Kidney epithelial cell (primary cell): Measurements from ENCODE around the gene ENC1. TPM values are rescaled to one million over a fixed set of nuclear protein-coding genes. Genes with fewer than 3 reads are reported as not detected.
A peak's percentile ranks its signal among the peaks of the same experiment; 100 is the strongest.

Experiments
- DNase-seq: peaks from one replicate; pipeline ENCODE4 v3.0.0-alpha.2; 2010; ENCODE audit warnings: low read depth
- H3K27me3 ChIP-seq: 2 replicates; pipeline ENCODE4 v1.6.0; 2011; ENCODE audit warnings: low read length; ENCODE audit not compliant: control insufficient read depth, insufficient read depth
- H3K36me3 ChIP-seq: 2 replicates; pipeline ENCODE4 v1.5.1; 2011; ENCODE audit warnings: low read length; ENCODE audit not compliant: control insufficient read depth, insufficient read depth
- H3K4me3 ChIP-seq: 2 replicates; pipeline ENCODE4 v1.5.1; 2011; ENCODE audit warnings: low read depth, mild to moderate bottlenecking, control low read depth, low read length
- total RNA-seq: library from RNA; depleted of rRNA; stranded (reverse); fragments of >200 nt; gene quantifications from 2 replicates; pipeline ENCODE4 v1.2.3, GENCODE V29; 2015
- TF ChIP-seq, protein P1 (sequence below): IDR thresholded peaks from 2 replicates; pipeline ENCODE4 v1.5.1; 2011; ENCODE audit warnings: mild to moderate bottlenecking, moderate library complexity, low read length, control low read depth, inconsistent platforms; ENCODE audit not compliant: insufficient read depth, poor library complexity, severe bottlenecking

Gene ENC1
- total RNA-seq, 1 donor from 2014 or later, result 72.5 TPM

DNA sequence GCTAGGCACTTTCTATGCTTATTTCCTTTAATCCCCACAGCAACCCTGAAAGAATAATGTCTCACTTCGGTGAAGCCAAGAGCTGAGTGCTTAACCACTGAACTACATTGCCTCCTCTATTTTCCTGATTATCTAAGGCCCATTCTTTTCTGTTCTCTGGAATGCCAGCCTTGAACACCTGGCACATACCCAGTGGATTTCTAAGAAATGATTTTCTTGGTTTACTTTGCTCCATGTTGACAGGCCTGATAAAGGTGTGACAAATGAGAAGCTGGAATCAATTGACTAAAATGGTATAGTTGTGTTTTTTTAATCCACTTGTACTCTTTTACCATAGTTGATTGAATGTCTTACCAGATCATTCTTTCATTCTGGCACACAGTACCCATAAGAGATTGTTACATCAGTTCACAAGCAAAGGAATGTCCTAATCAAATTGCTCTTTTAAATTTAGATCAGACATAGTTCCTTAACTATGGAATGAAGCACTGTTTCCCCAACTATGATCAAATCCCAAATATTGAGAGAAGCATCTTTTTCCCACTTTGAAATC, 9.0 kb upstream of the ENC1 start:
- DNase-seq, result no peak
- H3K27me3 ChIP-seq, result no peaks in the 10 kb centered on the region
- TF ChIP-seq, protein P1, sequence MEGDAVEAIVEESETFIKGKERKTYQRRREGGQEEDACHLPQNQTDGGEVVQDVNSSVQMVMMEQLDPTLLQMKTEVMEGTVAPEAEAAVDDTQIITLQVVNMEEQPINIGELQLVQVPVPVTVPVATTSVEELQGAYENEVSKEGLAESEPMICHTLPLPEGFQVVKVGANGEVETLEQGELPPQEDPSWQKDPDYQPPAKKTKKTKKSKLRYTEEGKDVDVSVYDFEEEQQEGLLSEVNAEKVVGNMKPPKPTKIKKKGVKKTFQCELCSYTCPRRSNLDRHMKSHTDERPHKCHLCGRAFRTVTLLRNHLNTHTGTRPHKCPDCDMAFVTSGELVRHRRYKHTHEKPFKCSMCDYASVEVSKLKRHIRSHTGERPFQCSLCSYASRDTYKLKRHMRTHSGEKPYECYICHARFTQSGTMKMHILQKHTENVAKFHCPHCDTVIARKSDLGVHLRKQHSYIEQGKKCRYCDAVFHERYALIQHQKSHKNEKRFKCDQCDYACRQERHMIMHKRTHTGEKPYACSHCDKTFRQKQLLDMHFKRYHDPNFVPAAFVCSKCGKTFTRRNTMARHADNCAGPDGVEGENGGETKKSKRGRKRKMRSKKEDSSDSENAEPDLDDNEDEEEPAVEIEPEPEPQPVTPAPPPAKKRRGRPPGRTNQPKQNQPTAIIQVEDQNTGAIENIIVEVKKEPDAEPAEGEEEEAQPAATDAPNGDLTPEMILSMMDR, result no peak
- no peak overlapping the region for H3K4me3 ChIP-seq
- H3K36me3 ChIP-seq, result no peaks in the 10 kb centered on the region

DNA sequence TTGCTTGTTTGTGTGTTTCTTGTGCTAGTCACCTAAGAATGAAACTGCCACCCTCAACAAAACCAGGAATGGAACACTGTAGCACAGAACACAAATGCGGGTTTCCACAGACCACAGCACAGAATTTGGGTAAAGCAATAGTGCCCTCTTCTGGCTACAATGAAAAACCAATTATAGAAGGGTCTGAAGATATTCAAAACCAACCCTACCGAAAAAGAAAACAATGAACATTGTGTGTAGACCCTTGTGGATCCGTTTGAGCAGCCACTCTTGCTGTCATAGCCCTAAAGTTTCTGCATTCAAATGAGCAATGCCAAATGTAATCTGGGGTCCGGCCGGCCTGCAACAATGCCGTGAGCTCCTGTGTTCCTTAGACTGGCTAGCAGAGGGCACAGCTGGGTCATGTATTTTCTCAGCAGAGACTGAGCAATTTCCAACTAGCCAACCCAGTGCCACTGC, 8.3 kb upstream of the ENC1 start:
- Histone ChIP-seq H3K4me3 (no peak overlapping the region), H3K36me3 (no peaks in the 10 kb centered on the region), H3K27me3 (no peaks in the 10 kb centered on the region)
- DNase-seq, result no peak
- TF ChIP-seq, protein P1, result peak; percentile 56

DNA sequence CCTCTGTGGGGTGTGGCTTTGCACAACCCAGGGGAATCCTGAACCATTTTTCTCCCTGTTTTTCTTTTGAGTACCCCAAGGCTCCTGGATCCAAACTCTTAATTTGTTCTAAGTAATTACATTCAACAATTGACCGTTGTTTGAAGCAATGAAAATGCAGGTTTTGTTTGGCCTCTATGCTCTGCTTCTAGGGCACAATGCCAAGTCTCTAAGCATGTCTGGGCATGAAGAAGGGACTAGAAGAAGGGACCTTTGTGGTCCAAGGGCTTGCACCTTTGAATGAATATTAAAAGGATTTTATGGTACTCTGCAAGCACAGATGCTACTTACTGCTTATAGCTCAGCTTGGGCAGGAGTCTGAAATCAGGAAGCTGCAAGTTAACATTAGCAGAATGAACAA, 6.6 kb upstream of the ENC1 start:
- TF ChIP-seq, protein P1, result no peak
- Histone ChIP-seq H3K36me3 (no peaks in the 10 kb centered on the region), H3K4me3 (no peak overlapping the region), H3K27me3 (no peaks in the 10 kb centered on the region)
- no peak for DNase-seq

DNA sequence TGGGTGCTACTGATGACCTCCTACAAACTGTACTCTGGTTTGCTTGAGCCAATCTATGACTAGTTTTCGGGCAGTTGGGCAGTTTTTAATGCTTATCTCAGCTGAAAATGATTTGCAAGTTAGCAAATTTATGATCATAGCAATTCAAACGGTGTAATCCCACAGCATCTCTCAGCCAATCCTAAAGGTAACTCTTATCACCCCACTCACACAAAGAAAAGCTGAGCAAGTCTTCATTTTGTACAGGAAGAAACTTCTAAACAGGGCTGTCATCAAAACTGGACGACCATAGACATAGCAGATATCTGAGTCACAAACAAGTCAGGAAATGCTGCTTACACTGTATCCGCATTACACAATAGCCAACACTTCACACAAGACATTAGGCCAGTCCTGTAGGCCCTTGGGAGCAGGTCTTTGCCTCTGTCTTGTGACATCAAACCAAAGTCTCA, 2.6 kb upstream of the ENC1 start:
- H3K4me3 ChIP-seq, result no peak overlapping the region
- DNase-seq, result peak; percentile 92
- TF ChIP-seq, protein P1, result no peak
- no peaks in the 10 kb centered on the region for H3K27me3 ChIP-seq
- H3K36me3 ChIP-seq, result no peaks in the 10 kb centered on the region

DNA sequence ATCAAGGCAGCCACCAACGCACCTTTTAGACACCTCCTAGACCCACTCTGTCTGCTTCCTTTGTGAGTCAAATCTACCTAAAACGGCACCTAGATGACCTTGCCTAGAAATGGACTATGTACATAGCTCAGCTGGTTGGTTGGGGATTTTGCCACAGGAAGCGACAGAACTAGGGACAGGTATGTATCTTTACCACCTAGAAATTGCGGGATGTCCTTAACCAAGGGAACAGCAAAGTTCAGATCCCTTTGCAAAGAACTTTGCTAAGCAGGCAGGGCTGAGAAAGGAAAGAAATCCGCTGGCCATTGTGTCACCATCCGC, 2.0 kb upstream of the ENC1 start:
- H3K36me3 ChIP-seq, result no peaks in the 10 kb centered on the region
- DNase-seq, result no peak
- no peaks in the 10 kb centered on the region for H3K27me3 ChIP-seq

More for the DNA sequence above, 2.0 kb upstream of the ENC1 start:
- TF ChIP-seq, protein P1, result no peak
- H3K4me3 ChIP-seq, result no peak overlapping the region
